A549 (cell line): Measurements from ENCODE around the gene KRTAP1-4.

Source experiments
- CEBPB ChIP-seq, 2 experiments: fragments of >200 bp in 1 of 2; sonication (Bioruptor Twin) in 1 of 2; formaldehyde crosslinking in 1 of 2; IDR thresholded peaks; 2 replicates each; pipeline ENCODE4 v1.6.1; 2012 to 2016
- ESRRA ChIP-seq: fragments of 150-350 bp; IDR thresholded peaks from 2 replicates; pipeline ENCODE4 v1.6.1; 2014; ENCODE audit warnings: mild to moderate bottlenecking, low read length, borderline replicate concordance
- GATA3 ChIP-seq: IDR thresholded peaks from 2 replicates; pipeline ENCODE4 v1.6.1; 2012; ENCODE audit warnings: borderline replicate concordance
- JUN ChIP-seq, 2 experiments: fragments of >200 bp; sonication (Bioruptor Twin); formaldehyde crosslinking; IDR thresholded peaks; 2 replicates in 1 of 2; 3 replicates in 1 of 2; pipeline ENCODE4 v1.6.1; 2016 to 2017
- MAFK ChIP-seq: fragments of 450-650 bp; IDR thresholded peaks from 2 replicates; pipeline ENCODE4 v1.6.1; 2014; ENCODE audit not compliant: partially characterized antibody
- POLR2A ChIP-seq: IDR thresholded peaks from 2 replicates; pipeline ENCODE4 v1.6.1; 2012; ENCODE audit warnings: mild to moderate bottlenecking, low read length
- ZFP36 ChIP-seq: fragments of 450-650 bp; IDR thresholded peaks from 2 replicates; pipeline ENCODE4 v1.6.1; 2014; ENCODE audit warnings: borderline replicate concordance; ENCODE audit not compliant: partially characterized antibody
- TF ChIP-seq, protein P1 (sequence below): fragments of >200 bp; sonication (Bioruptor Twin); formaldehyde crosslinking; IDR thresholded peaks from 3 replicates; pipeline ENCODE4 v1.5.1; 2016
- TF ChIP-seq, protein P2 (sequence below): fragments of 200-600 bp; sonication (generic); IDR thresholded peaks from 2 replicates; pipeline ENCODE4 v1.6.1; 2016; ENCODE audit warnings: antibody characterized with exemption, mild to moderate bottlenecking, moderate library complexity

- TF ChIP-seq, protein P1, sequence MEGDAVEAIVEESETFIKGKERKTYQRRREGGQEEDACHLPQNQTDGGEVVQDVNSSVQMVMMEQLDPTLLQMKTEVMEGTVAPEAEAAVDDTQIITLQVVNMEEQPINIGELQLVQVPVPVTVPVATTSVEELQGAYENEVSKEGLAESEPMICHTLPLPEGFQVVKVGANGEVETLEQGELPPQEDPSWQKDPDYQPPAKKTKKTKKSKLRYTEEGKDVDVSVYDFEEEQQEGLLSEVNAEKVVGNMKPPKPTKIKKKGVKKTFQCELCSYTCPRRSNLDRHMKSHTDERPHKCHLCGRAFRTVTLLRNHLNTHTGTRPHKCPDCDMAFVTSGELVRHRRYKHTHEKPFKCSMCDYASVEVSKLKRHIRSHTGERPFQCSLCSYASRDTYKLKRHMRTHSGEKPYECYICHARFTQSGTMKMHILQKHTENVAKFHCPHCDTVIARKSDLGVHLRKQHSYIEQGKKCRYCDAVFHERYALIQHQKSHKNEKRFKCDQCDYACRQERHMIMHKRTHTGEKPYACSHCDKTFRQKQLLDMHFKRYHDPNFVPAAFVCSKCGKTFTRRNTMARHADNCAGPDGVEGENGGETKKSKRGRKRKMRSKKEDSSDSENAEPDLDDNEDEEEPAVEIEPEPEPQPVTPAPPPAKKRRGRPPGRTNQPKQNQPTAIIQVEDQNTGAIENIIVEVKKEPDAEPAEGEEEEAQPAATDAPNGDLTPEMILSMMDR = no peak
- TF ChIP-seq ESRRA = no peak
- TF ChIP-seq POLR2A = no peak
- TF ChIP-seq JUN (IDR thresholded peaks at IDR 0.05) = no peak
- TF ChIP-seq GATA3 = no peak
- TF ChIP-seq, protein P2, sequence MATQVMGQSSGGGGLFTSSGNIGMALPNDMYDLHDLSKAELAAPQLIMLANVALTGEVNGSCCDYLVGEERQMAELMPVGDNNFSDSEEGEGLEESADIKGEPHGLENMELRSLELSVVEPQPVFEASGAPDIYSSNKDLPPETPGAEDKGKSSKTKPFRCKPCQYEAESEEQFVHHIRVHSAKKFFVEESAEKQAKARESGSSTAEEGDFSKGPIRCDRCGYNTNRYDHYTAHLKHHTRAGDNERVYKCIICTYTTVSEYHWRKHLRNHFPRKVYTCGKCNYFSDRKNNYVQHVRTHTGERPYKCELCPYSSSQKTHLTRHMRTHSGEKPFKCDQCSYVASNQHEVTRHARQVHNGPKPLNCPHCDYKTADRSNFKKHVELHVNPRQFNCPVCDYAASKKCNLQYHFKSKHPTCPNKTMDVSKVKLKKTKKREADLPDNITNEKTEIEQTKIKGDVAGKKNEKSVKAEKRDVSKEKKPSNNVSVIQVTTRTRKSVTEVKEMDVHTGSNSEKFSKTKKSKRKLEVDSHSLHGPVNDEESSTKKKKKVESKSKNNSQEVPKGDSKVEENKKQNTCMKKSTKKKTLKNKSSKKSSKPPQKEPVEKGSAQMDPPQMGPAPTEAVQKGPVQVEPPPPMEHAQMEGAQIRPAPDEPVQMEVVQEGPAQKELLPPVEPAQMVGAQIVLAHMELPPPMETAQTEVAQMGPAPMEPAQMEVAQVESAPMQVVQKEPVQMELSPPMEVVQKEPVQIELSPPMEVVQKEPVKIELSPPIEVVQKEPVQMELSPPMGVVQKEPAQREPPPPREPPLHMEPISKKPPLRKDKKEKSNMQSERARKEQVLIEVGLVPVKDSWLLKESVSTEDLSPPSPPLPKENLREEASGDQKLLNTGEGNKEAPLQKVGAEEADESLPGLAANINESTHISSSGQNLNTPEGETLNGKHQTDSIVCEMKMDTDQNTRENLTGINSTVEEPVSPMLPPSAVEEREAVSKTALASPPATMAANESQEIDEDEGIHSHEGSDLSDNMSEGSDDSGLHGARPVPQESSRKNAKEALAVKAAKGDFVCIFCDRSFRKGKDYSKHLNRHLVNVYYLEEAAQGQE = no peak
- no peak for TF ChIP-seq CEBPB (IDR thresholded peaks at IDR 0.05)
- no peak for TF ChIP-seq ZFP36
- no peak for TF ChIP-seq MAFK
Measured at GRCh38 chr17:41073676-41074075, 43.7 kb upstream of the KRTAP1-4 start.
